HG02610 (cell line): ENCODE data around the gene NRAP.
"Not testable (repeated sequence)": the region's sequence is repeated elsewhere in the genome, so short reads cannot be mapped to it uniquely, and the experiment has no call there.

Experiments
- ATAC-seq: cut with Tn5 transposase; IDR thresholded peaks from one replicate; pipeline ENCODE4 v1.9.1; 2021; ENCODE audit warnings: mild to moderate bottlenecking, moderate library complexity; ENCODE audit not compliant: unreplicated experiment

The NRAP gene

DNA sequence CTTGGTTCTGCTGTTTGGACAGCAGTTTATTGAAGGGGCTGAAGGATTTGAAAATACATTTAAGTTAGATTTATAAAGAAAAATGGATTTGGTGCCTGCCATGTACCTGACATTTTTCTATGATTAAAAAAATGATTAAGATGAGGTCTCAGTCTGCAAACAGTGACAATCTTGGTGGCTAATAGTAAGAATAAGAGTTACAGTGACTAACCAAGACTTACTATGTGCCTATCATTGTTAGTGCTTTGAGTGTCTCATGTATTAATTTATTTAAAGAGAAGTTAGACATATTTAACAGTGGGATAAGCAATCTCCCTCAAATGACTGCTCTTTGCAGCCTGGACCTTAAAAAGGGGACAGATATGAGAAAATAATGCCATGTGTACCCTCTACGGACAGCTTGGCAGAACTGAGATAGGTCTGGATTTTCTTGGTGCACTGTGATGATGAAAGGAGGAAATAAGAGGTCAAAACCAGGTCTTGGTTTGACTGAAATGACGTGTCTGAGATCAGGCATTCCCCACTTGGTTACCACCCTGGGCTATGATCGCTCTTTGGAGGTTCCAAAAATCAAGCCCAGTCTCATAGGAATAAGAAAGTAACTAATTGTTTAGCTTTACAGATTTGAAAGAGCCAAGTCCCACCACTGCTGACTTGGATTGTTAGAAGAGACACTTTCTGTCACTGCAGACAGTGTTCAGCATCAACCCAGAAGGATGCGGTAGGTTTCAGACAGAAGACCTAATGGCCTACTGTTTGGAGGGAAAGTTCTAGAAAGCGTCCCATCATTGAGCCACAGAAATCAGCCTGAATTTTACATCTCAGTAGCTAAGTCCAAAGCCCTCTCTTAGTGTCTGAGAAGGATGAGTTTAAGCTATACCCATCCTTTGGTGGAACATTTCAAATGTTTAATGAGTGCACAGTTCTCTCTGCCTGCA lies 18.0 kb upstream of the NRAP start:
- ATAC-seq = peak; percentile 70

DNA sequence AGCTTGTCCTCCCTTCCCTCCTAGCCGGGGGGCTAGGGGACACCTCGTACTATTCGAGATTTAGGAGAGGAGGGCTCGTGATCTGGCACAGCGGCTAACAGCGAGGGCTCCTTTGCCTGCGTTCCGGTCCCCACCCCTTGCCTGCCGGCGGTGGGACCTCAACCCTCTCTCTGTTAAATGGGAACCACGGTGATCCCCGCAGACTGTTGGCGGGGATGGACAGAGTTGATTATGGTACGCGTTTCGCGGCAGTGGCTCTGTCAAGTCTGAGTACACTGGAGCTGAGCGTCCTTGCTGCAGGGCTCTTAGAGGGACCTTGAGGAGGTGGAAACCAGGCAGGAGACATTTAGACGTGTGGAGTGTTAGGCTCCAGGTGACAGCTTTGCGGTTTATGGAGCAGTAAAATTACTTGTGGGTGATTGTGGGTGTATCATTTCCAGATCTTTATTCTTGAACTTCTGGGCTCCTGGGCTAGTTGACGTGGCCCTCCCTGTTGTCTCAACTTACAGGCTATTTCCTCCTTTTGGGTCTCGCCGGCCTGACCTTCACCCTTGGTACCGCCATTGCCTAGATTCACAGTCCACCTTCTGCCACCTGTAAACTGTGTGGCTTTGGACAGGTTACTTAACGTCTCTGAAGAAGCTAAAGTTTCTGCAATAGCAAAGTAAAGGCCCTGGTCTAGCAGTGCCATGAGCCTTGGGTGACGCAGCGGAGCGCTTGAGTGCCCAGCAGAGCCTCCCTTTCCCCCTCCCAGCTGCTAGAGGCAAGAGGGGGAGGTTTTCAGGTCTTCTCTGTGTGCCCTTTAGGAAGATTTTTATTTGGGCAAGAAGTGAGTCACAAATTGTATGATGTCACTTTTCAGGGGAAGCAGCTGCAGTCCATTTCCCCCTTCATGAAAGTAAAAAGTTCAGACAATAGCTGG lies 16.6 kb upstream of the NRAP start:
- ATAC-seq = peak; percentile 22

DNA sequence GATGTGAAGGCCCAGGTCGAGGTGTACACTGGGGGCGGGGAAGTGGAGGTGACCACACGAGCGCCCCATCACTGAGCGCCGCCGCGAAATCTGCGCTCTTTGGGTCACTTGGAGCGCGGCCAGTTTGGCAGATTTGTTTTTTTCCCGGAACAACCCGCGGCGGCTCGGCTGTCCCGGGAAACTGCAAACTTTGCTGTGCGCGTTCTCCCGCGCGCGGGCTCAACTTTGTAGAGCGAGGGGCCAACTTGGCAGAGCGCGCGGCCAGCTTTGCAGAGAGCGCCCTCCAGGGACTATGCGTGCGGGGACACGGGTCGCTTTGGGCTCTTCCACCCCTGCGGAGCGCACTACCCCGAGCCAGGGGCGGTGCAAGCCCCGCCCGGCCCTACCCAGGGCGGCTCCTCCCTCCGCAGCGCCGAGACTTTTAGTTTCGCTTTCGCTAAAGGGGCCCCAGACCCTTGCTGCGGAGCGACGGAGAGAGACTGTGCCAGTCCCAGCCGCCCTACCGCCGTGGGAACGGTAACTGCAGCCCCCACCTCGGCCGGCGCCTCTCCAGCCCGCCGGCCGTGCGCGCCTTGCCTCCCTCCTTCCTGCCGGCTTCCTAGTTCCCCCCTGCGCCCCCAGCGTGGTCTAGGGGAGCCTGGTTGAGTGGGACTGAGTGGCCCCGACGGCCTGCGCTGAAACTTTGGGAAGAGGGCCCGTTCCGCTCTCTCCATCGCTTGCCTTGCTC lies 15.8 kb upstream of the NRAP start, which contains the start of gene CASP7:
Gene CASP7 (plus strand): TSS at position 450 of the 727 bp plus-strand sequence. CDS start 17,582 bp downstream, outside the sequence.
- peak; percentile 65 for ATAC-seq

DNA sequence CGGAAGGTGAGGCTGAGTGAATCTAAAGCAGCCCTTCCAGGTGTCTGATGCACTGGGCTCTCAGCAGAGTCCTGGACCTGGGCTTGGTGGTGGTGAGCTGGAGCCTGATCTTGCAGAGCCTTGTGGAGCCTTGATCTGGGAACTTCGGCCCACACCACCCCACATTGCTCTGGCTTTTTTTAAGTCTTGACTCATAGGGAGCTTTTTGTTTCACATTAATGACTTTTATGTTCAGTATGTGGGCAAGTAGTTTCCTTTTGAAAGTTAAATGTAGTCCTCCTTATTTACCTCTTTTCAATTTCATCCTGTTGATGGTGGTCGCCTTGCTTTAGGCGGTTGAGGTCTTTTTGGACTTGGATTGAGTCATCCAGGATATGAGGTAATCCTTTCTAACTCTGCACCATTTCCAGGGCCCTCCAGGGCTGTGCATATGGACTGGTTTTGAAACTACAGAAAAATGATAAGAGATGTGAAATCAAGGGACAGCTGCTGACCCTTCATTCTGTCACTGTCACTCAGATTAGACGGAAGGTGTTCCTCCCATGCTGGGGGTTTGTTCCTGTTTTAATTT lies 2.9 kb upstream of the NRAP start:
- ATAC-seq = peak; percentile 93

DNA sequence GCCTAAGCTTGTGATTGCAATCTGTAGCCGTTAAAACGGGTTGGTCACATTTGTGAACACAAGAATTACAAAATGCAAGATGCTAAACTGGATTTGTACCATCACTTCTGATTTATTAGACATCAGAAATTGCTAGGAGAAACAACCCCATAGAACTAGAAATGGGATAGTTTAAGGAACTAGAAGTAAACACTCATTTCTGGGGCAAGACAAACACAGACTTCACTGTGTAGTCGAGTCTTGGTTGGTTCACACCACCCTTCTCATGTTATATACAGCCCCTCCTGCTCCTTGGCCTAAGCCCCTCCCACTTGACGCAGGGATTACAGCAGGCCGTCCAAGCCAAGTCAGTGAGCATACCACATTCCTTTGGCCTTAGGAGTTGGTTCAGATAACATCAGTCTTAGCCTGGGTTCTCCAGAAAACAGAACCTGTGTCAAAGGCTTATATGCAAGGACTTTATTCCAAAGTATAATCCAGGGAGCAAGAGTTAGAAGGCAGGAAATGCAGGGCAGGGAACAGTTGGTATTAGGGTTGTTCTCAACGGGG lies 2.0 kb upstream of the NRAP start:
- no peak for ATAC-seq

DNA sequence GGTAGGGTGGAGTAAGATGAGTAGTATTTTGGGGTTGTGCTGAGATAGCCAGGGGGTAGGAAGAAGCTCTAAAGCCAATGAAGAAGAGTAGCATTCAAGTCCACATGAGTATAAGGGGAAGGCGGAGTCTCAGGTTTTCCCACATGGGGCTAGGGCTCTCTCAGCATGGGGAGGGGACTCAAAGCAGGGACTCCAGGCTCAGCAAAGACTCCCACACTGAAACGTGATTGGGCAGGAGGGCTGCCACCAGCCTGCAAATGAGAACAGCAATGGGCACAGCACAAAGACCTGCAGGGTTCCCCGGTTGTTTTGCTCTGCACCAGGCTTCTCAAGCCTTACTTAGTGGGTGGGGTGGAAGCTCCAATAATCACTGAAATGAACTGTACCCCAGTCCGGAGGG lies 1.5 kb upstream of the NRAP start:
- ATAC-seq = no peak

DNA sequence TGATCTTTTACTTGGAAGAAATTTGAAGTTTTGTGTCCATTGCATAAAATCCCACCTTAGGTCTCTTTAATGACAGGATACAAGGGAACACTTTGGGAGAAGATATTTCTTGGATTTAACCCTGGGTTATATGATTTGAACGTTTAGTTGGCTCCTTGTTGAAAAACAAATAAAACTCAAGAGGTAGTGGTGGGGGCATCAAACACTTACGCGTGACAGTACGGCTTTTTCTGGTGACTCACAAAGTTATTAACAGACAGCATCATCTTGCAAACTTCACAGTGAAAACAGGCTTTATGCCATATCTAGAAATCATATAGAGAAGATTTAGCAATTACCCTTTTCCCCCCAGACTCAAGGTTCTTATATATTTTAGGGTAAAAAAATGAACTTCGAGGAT lies 699 bp downstream of the NRAP start:
- no peak for ATAC-seq

DNA sequence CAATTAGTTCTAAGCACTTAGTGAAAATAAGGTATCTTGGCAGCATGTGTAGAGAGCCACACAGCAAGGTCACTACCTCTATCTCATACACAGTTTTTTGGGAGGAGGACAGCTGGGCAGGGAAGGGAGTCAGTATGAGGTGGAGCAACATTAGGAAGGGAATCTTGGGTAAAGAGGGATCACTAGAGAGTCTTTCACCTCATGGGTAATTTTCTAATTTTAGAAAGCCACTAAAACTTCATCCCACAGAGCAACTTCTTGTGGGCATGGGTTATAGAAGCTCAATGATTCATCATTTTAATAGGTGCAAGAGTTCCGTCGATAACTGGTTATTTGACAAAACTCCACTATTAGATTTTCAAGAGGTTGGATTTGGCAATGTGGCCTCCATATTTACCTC lies 2.5 kb downstream of the NRAP start:
- ATAC-seq = no peak

DNA sequence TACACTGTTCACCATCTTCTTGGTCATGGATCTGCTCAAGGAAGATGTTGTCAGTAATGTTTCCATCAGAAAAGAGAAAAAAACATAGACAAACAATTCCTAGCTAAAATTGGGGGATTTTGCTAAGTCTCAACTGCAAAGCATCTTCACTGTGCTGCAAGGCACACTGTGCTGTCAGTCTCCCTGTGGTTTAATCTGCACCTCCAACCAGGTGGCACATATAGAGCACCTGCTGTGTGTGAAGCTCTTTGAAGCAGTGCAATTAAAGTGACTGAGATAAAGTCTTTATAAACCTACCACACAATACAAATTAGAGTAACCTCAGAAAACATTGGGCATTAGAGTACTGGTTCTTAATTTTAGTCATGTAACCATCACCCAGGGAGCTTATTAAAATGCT lies 6.3 kb downstream of the NRAP start:
- no peak for ATAC-seq

DNA sequence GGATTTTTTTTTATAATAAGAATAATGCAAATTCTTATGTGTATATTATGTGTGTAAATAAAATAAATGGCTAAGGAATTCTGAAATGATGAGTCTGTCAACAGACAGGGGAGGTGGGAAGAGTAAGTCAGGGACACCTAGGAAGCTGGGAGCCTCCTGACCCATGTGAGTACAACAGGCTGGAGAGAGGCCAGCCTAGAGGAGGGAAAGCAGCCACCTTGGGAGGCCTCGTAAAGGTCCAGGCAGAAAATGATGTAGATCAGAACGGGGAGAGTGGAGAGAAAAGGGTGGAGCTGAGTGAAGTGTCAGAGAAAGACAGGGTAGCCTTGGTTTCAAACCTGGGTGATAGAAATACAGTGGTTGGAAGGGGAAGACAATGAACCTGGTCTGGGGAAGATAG lies 6.9 kb downstream of the NRAP start:
- ATAC-seq = no peak

DNA sequence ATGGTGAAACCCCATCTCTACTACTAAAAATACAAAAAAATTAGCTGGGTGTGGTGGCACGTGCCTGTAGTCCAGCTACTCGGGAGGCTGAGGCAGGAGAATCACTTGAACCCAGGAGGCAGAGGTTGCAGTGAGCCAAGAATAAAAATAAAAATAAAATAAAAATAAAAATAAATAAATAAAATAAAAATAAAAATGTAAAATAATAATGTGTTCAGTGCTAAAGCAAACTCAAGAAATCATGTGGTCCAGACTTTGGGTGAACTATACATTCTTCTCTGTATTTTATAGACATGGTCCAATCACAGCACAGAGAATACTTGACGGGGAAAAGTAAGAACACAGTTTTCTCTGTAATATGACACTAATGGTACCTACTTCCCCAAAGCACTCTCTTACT lies 11.4 kb downstream of the NRAP start:
- not testable (repeated sequence) for ATAC-seq

DNA sequence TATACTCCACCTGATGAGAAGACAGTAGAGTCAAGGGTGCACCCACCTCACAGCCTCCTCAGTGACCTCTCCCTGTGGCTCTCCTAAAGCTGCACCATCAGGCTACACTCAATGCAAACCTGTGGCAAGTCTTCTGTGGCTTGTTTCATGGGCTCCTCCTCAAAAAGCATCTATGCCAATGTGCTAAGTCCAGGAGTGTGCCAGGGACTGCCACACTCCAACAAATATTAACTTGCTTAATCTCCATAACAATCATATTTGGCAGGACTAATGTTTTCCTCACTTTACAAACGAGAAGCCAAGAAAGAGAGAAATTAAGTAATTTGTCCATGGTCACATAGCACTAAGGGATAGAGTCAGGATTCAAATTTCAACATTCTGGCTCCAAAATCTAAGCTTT lies 11.9 kb downstream of the NRAP start:
- no peak for ATAC-seq

DNA sequence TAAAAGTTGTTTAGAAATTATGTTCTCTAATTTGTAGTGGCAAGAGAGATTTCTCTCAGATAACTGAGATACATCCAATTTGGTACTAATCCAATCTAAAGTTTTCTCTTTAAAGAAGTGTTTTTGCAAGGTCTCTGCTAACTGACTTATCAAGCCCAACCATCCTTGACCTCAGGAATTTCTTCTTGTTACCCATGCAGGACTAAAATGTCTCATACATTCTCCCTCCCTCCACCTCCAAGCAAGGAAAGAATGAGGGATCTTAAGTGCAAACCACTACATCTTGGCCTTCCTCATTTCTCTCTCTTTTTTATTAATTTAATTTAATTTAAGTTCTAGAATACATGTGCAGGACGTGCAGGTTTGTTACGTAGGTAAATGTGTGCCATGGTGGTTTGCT lies 12.8 kb downstream of the NRAP start:
- no peak for ATAC-seq

DNA sequence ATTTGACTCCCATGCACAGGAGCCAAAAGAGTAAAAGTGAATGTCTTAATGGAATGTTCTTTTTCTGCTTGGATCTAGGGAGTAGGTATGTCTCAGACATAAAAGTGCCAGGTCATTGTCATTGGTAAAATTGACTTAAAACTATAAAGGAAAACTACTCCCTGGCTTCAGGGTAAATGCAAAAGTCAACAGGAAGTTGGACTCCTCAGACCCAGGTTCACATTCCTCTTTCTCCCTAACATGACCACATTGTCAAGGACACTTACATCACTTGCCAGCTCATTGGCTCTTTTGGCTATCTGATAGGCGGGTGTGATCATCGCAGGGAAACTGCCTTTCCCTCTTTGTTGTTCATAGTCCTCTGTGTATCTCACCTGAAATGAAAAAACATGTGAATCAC lies 13.7 kb downstream of the NRAP start:
- ATAC-seq = no peak

DNA sequence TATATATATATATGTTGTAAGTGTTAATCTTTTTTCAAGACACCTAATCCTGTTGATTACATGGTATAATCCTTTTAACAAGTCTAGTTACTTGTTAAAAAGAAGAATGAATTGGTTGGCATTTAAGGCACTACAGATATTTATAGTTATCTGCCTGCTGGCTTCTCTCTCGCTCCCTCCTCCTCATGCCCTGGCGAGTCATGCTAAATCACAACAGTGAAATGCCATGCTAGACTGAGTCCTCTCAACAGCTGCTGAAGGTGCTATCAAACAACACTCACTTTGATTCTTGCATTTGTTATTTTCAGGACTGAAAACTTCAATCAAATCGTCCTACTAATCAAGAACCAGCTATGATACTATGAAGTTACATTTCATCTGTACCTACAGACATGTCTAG lies 15.4 kb downstream of the NRAP start:
- ATAC-seq = no peak

DNA sequence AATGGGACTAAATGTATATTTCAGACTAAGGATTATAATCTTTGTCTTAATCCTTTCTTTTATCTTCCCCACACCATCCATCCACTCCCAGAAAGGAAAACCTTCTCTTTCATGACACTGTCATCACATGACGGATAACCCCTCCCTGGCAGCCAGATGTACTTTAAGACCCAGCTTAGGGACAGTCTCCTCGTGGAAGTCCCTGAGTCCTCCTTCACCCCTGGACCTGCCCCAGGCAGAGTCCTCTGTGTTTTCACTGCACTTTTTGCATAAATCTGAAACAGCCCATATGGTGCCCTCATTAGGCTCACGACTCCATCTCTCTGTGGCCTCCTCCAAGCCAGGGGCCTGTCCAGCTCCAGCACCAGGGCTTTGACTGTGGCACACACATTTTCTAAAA lies 16.0 kb downstream of the NRAP start:
- ATAC-seq = no peak

DNA sequence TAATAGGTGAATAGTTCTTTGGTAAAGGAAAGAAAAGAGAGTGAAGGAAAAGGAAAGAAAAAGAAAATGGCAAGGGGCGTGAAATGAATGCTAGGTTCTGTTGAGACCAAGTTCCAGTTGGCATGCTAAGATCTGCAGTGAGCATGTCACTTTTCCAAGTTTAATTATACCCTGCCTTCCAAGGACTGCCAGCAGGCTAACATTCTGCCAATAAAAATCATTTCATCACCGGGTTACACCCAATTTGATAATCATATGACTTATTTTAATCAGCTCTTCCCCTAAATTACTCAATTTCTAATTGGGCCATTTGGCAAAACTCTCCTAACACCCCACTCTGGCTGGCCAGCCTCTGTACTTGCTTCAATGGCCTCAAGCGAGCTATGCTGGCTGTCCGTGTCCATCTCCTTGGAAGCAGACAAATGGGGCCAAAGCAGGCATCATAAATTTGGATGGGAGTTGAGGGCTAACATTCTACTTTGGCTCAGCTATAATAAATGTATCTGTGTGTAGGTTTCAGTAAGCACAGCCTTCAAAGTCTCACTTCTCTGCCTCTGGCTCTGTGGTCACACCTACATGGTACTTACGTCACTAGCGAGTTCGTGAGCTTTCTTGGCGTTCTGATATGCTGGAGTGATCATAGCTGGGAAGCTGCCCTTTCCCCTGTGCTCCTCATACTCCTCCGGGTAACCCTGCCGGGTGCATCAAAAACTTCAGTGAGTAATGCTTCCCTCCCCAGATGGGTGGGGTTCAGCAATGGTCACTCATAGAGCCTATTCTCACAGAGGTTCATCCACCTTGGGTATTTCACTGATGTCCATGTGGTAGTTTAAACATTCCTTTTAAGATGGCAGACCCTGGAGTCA lies 17.3 kb downstream of the NRAP start:
- no peak for ATAC-seq

DNA sequence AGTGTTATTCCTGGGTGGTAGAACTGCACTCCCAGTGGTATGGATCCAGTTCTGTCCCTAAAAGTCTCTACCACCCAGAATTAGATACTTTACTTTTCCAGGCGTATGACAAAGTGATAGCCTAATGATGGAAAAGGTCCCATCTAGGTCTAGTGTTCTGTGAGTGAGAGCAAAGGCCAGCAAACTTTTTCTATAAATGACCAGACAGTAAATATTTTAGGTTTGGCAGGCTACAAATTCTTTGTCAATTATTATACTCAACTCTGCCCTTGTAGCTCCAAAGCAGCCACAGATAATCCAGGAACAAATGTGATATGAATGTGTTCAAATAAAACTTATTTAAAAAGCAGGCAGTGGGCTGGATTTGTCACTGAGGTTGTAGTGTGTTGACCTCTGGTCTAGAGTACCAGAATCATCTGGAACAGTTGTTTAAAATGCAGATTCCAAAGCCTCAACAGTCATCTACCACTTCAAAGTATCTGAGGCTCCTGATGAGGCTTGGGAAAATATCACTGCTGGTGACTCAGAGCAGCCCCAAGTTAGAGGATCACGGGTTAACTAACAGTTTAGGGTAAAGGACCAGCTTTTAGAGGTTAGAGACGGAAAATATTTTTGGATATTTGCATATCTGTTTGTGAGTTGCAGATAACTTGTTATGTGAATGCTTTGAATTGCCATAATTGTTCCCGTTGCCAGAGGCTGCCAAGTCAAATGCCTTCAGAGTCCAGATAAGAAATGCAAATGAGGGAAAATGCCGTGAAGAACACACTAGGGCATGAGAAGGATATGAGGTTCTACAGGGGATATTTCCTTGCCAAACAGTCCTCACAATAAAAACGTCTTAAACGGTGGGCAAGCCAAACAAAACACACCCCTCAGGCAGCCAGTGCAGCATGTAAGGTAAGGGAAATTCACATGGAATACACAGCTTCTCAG lies 19.4 kb downstream of the NRAP start:
- no peak for ATAC-seq
